Measurements from ENCODE around the gene GAP43.

DNA sequence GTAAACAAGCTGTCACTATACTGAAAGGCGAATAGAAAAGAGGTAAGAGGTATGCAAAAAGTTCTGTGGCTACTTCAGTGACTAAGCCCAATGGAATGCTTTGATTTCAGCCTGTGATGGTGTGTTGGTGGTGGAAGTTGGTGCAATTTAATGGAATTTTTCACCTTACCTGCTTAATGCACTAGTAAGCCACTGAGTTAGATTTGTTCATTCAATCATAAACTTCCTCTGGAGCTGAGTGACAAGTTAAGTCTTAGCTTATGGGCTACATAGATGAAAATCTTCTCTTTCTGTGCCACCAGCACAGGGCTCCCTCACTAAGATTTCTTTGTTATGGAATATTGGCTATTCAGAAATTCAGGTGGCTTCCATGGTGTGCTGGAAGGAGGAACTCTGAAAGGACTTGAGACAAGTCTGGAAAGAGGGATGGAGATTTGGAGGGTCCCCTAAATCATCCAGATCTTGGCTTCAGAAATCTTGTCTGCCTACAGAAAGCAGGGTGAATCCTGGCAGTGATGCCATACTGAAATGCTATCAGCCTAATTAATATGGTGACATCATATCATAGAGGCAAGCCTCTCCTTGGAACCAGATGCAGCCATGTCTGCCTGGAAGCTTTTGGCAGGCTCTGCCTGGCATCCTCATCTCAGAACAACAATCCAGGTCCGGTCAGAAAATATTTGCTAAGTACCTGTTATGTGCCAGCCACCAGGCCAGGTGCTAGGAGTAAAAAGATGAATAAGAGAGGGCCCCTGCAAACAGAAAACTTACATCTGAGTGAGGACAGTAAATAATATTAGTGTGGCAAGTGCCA lies 8.1 kb upstream of the GAP43 start:
- TF ChIP-seq CTCF (conservative IDR thresholded peaks at IDR 0.05 in 1 of 2, IDR thresholded peaks at IDR 0.05 in 1 of 2; ENCODE audit: low read depth in 1 of 2, low read length in 2 of 2) (no peak), EZH2 (IDR thresholded peaks at IDR 0.05; ENCODE audit: low read length, missing control alignments) (no peak)

Data from fibroblast of lung (primary cell).